Kidney epithelial cell (primary cell): ENCODE measurements around the gene PEPD. TPM values are rescaled to one million over a fixed set of nuclear protein-coding genes. Genes with fewer than 3 reads are reported as not detected.

ENCODE experiments used
- DNase-seq: peaks from one replicate; pipeline ENCODE4 v3.0.0-alpha.2; 2010; ENCODE audit warnings: low read depth
- H3K27me3 ChIP-seq: 2 replicates; pipeline ENCODE4 v1.6.0; 2011; ENCODE audit warnings: low read length; ENCODE audit not compliant: control insufficient read depth, insufficient read depth
- H3K36me3 ChIP-seq: 2 replicates; pipeline ENCODE4 v1.5.1; 2011; ENCODE audit warnings: low read length; ENCODE audit not compliant: control insufficient read depth, insufficient read depth
- H3K4me3 ChIP-seq: 2 replicates; pipeline ENCODE4 v1.5.1; 2011; ENCODE audit warnings: low read depth, mild to moderate bottlenecking, control low read depth, low read length
- CTCF ChIP-seq: IDR thresholded peaks from 2 replicates; pipeline ENCODE4 v1.5.1; 2011; ENCODE audit warnings: mild to moderate bottlenecking, moderate library complexity, low read length, control low read depth, inconsistent platforms; ENCODE audit not compliant: insufficient read depth, poor library complexity, severe bottlenecking
- total RNA-seq: library from RNA; depleted of rRNA; stranded (reverse); fragments of >200 nt; gene quantifications from 2 replicates; pipeline ENCODE4 v1.2.3, GENCODE V29; 2015

Gene PEPD
- total RNA-seq, 1 donor from 2014 or later, result 88.6 TPM

DNA sequence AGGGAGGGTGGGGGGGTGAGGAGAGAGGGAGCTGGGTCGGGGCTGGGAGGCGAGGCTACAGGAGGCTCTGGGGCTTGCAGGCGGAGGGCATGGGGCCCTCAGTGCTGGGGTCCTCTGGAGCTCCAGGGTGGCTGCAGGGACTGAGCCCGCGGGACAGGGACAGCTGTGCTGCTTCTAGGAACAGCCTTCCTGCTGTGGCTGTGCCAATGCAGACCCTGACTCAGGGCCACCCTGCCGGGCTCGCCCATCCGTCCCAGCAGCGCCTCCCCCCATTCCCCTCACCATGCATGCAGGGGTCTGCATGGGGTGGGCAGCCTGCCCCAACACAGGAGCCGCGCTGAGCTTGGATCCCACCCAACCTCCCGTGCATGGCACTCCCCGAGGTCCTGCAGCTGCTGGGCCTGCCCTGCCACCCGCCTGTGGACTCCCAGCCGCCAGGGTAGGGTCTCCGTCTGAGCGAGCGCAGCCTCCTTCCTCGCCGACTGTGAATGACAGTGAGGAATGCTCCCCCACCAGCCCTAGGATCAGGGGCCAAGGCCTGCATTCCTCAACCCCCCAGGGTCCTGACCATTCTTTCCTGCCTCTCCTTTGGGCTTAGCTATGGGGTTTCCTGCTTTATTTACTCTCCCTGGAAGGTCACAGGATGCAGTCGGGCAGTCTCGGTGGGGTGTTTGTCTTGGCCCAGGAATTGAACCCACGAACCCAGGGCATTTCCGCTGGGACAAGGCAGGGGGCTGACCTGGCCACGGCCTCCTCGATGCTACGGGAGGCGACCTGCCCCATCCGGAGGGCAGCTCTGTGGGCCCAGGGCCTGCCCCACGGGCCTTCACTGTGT lies 124.7 kb downstream of the PEPD start:
- Histone ChIP-seq H3K36me3 (no peaks in the 10 kb centered on the region), H3K27me3 (no peaks in the 10 kb centered on the region), H3K4me3 (no peak overlapping the region)
- no peak for TF ChIP-seq CTCF
- no peak for DNase-seq

DNA sequence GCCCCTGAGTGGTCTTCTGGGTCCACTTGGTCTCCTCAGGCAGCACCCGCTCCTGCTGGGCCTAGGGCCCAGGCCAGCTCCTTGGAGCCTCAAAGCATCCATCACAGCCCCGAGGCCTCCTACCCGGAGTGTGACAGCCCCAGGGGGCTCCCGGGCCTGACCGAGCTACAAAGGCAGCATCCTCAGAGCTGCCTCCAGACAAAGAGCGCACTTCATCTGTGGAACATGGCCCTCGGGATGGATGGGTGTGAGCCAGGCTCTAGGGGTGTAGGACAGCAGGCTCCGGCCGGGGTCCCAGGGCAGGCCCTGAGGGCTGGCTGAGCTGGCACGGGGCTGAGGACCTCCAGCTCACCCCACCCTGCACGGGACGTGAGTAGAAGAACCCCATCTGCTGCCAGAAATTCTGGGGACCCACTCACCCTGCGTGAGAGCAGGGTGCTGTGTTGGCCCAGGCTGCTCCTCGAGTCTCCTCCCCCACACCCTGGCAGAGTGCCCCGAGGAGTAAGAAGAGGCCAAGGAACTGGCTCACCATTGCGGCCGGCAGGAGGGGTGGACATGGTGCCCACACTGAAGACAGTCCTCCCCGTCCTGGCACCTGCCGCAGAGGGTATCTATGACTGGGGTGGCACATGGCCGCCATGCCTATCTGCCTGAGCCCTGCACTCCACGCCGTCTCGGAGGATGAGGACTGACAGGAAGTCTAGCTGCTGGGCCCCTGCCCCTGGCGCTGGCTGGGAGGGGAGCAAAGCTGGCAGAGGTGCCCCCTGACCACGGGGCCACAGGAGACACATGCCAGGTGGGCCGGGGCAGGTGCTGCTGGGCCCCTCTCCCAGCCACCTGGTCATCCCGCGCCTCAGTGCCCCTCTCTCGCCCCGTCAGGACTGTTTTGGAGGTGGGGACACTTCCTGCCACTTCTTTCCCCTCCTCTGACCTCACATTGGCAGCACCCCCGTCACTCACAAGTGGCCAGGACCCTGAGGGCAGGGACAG lies 125.7 kb downstream of the PEPD start:
- DNase-seq, result no peak
- TF ChIP-seq CTCF, result no peak
- H3K27me3 ChIP-seq, result no peaks in the 10 kb centered on the region
- no peaks in the 10 kb centered on the region for H3K36me3 ChIP-seq
- no peak overlapping the region for H3K4me3 ChIP-seq

- H3K27me3 ChIP-seq, result no peaks in the 10 kb centered on the region
- no peak for DNase-seq
These were observed 126.6 kb downstream of the PEPD start for GRCh38 chr19:33394723-33395560.

GRCh38 chr19:33394006-33394722 lies 127.4 kb downstream of the PEPD start:
- DNase-seq, result no peak
- Histone ChIP-seq H3K4me3 (no peak overlapping the region), H3K27me3 (no peaks in the 10 kb centered on the region), H3K36me3 (no peaks in the 10 kb centered on the region)
- no peak for TF ChIP-seq CTCF

More at GRCh38 chr19:33394723-33395560, 126.6 kb downstream of the PEPD start:
- no peak overlapping the region for H3K4me3 ChIP-seq
- no peaks in the 10 kb centered on the region for H3K36me3 ChIP-seq
- no peak for TF ChIP-seq CTCF
